TTC549 (cell line): Measurements from ENCODE around the gene EYS.

ENCODE experiments used
- FAIRE-seq: peaks from 2 replicates; lab custom pipeline; 2012; peaks lifted over from hg19 to GRCh38; lab: Jason Lieb, UNC

EYS gene

DNA sequence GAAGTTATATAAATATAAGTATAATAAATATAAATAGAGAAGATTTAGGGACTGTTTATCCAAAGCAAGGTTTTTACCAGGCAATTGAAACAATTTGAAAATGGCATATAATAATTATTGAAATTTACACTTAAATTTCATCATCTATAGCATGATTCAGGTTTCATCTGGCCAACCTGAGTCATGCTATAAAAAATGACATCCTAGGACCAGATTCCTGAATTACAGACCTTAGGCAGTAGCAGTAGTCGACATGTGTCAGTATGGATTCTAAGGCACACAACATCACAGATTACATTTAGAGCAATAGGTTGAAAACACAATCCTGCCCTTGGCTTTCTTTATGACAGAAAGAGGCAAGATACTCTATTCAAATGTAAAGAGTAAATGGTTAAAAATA, 1479.2 kb downstream of the EYS start:
- FAIRE-seq: no peak

DNA sequence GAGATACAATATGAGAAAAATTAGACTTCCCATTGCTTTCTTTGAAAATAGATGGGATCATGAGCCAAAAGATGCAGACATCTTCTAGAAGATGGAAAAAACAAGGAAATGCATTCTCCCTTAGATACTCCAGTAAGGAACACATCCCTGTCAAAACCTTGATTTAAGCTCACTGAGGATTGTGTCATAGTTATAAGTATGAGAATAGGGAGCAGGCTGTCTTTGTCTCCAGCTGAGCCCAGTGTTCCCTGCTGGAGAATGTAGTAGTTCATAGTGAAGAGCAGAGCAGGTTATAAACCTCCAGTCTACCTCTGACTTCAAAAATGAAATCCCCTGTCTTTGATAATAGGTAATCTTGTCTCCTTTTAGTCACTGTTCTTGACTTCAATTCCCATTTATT, 1481.5 kb downstream of the EYS start:
- FAIRE-seq: no peak

DNA sequence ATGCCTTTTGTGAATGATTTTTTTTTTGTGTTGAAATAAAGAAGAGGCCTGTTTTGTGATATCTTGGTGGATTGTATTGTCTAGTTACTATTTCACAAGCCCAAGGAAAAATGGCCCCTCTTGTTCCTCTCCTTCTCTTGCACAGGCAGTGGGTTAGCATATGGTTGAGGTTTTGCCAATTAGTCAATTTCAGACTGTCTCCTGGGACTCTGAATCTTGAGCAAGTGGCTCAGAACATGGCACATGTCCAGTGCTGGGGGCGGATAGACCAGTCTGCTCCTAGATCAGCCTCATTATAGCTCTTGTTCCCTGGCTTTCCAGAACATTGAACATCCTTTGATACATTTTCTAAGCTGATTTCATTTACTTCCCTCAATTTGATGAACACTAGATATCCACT, 1482.2 kb downstream of the EYS start:
- no peak for FAIRE-seq

DNA sequence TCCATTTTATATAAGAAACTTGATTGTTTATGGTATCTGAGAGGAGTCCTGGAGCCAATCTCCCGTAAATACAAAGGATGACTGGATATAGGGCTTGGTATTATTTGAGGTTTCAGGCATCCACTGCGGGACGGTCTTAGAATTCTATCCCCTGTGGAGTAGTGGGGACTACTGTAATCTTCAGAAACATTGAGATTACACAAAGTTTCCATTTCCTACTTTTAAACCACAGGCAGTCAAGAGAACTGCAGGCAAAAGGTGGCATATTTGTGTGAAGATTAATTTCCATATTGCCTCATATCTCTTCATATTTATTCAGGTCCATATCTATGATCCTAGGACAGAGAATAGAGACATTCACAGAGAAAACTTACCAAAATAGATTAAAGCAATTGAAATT, 1485.2 kb downstream of the EYS start:
- no peak for FAIRE-seq

DNA sequence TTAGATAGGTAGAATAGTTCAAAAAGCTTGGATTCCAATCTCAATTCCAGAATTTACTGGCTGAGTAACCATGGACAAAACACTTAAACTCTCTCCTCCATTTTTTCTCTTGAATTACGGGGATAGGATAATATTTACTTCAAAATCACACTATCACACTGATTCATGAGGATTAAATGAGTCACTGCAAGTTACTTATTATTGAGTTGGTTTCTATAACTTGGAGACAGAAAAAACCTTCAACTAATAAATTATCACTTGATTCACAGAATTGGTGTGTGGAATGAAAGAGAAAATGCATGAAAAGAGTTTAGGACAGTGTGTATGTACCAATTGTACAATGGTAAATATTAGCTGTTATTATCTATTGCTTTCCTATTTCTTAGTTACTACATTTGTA, 1486.2 kb downstream of the EYS start:
- FAIRE-seq: no peak

DNA sequence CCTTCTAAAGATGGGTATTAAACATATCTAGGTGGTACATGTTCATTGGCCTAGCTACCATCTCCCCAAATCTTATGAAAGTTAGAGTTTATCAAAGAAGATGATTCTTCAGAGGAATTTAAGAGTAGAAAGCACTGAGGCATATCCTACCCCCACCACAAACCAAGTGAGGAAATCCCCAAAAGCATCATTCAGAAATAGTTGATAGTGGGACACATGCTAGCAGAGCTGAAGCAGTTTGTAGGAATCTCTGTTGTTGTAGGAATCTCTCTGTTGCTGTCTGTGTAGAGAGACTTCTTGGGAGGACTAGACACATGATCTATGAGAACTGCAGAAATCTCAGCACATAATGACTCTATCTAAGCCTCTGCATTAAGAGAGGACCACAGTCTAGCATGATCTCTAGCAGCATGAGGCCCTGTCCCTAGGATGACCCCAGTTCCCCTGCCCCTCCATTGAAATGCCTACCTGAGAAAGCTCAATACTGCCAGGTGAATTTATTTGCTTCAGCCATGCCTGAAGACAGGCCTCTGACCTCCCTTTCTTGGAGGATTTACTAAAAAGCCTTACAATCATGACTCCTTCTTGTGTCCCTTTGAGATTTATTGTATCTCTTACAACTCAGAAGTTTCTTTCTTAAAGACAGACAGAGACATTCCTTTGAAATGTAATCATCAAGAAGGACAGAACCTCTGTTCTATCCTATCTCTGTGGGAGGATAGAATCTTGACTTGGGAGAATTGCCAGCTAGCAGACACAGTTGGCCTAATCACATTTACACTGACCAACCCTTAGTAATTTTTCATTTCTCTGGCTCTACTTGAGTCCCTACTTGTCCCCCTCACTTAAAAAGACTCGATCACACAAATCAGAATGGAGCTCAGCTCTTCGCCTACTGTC, 1489.1 kb downstream of the EYS start:
- no peak for FAIRE-seq

DNA sequence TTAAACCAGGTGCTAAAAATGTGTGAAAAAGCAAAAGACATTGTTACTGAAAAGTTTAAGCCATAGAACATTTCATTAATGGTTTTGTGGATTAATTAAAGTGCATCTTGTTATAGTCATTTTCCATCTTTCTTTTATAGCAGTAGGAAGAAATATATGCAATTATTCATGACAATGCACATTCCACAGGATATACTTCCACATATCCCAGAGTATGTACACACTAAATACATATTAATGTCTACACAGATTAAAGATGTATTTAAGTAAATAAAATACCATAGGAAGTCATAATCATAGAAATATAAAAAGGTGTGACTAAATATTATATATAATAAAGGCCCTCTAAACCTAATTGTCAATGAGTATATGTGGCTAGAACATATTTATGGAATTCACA, 1492.7 kb downstream of the EYS start:
- no peak for FAIRE-seq

DNA sequence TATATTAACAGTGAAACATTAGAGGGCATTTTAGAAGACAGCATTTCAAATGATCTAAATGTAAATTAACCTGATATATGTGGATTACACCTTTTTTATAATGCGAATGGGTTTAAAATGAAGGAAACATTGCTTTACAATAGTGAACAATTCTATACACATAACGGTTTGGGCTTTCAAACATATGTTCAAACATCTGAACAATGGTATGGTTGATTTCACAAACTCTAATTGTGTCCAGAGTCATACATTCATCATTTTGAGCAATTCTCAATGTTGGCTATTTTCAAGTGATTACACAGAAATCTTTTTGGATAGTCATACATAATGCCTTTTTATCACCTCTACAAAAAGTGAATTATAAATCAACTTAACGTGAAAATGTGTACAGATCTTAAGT, 1493.3 kb downstream of the EYS start:
- FAIRE-seq: no peak

DNA sequence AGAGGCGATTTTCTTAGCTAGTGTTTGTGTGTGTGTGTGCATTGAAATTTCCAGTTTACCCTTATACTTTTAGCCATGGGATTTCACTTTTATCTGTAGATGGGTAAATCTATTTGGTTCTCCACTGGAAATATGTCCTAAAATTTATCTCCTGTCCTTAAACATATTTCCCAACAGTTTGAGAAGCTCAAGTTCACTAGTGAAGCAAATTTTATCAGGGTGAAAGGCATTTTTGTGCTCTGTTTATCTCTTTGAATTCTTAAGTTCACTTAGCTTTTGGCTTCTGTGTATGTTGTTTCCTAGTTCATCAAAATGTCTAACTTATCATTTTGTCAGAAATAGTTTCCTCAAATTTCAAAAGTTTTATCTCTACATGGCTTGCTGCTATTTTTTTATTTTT, 1509.8 kb downstream of the EYS start:
- FAIRE-seq: no peak

DNA sequence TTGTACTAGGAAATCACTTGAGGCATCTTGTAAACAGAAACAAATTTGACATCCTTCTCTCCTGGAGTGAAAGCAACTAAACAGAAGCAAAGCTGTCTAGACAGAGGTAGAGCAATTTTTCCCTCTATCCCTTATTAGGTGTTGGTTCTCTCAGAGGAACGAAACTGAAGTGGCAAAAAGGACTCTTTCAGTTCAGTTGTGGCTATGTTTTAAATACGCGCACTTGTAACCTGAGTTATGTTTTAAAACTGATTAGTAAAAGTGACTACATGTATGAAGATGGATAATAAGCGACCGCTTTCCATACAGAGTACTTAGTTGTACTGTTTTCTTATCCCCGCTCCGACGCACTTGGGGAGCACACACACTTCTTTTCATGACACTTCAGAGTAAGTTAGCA, 1520.4 kb downstream of the EYS start:
- FAIRE-seq: no peak

DNA sequence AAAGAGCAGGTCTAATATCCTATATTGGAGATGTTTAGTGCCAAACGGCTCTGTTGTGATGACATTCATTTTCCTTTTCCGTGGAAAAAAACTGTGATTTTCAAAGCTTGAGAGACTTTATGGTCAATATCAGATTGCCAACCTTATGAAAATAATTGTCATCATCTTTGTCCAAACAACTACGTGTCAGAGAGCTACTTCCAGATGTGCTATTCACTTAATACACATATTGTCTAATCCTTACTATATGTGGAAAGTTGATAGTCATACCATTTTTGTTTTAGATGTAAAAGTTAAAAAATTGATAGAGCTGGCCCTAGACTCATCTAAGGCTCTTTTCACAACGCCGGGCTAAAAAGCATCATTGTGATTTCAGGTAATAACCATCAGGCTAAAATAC, 1521.4 kb downstream of the EYS start:
- no peak for FAIRE-seq

DNA sequence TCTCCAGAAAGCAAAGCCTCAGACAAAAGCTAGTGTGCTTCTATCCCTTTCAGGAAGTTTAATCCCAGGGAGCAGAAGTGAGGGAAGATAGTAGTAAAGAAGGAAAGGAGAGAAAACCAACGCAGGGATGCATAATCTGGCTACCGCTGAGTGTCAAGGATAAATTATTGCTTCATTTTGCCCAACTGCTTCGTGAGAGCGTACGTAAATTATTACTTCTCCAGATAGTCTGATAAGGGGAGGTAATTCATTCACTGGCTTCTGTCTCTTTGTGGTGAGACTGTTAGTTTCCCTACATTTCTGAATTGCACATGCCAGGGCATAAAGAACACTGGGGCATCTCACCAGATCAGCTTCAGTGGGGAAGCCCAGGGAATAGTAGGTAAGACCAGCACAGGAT, 1531.7 kb downstream of the EYS start:
- FAIRE-seq: no peak

DNA sequence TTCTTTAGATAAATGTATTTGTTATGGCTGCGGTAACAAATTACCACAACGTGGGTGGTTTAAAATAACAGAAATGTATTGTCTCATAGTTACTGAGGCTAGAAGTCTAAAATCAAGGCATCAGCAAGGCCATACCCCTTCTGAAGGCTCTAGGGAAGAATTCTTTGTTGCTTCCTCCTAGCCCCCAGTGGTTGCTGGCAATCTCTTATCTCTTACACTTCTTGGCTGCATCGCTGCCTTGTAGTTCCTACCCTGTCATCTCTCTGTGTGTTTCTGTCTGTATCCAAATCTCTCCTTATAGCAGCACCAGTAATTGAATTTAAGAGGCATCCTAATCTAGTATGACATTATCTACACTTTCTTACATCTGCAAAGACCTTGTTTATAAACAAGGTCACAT, 1536.7 kb downstream of the EYS start:
- FAIRE-seq: no peak

DNA sequence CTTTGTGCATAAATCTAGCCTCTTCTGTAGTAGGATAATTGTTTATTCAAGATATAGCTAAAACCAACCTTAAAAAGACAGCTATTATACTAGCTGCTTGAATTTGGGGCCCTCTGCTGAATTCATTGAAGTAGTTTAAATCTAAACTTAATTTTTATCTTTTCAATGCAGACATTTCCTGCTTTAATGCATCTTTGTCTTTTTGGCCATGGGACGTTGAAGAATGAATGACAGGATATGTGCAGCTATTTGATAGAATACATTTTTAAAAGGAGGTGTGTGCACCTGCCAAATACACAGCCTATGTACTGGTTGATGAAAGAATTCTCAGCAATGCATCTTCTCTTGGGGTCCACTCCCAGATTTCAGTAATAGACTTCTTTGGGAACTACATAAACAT, 1546.5 kb downstream of the EYS start:
- FAIRE-seq: no peak

DNA sequence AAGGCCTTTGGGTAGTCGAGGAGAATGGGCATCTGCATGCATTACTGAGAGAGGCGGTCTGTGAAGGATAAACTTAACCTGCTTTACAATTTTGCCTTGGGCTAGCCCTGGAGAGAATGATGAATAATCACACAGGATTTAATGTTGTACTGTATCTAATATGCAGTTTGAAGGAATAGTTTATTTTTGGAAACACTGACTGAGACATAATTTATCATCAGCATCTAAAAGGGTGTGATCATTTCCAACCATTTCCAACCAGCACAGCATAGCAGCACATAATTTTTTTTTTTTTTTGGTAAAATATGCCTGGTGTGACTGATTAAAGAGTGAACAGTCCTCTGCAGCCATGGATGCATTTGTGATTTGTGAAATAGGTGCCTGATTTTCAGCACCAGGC, 1552.0 kb downstream of the EYS start:
- FAIRE-seq: no peak

DNA sequence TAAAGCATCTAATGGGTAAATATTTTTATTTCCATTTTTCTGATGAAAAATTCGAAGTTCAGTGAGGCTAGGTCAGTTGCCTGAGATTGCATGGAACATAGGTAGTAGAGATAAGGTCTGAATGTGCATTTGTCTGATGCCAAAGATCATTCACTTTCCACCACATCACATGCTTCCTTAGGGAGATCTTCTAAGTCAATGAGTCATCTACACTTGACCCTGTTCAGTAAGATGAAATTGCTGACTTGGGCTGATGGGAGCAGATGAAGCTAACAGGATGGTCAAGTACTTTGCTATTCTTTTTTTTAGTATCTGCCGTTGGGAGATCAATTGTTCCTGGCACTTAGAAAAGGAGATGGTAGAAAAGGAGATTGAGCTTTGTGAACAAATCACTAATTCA, 1560.2 kb downstream of the EYS start:
- no peak for FAIRE-seq

DNA sequence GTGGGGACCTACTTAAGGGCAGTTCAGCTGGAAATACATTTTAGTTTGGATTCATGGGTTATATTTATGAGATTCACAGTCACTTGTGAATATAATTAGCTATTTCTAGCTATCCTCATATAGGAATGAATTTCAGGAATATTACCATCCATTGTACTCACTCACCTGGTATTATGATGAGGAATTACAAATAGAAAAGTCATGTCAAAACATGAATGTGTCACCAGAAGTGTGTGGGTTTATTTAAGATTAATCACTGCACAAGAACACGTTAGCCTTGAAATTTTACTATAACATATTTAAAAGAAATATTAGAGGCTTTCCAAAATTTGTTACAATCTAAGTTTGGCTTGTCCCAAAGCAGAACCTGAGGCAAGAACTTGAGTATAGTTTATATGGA, 1560.9 kb downstream of the EYS start:
- no peak for FAIRE-seq

DNA sequence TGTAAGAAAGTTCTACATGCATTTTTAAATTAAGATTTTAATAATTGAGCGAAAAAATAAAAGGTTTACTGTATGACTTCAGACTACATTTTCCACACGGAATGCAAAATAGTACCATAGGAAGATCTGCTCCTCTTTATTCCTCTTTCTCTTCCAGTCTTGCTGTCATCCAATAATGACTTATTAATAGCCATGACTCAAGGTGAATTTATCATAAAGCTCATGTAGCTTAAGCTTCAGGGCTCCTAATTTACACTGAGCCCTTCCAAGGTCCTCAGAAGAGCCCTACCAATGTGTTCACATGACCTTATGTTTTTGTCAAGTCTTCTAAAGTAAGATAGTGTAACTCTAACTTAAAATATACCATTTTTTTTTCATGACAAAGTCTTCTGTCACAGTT, 1561.4 kb downstream of the EYS start:
- no peak for FAIRE-seq

DNA sequence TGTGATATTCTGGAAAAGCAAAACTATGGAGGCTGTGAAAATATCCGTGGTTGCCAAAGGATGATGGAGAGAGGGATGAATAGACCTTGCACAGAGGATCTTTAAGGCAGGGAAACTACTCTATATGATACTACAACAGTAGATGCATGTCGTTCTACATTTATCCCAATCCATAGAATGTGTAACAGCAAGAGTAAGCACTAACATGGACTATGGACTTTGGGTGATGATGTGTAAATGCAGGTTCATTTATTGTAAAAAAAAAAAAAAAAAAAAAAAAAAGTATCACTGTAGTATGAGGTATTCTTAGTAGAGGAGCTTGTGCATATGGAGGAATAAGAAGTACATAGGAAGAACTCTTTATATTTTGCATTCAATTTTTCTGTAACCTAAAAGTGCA, 1563.9 kb downstream of the EYS start:
- FAIRE-seq: no peak

DNA sequence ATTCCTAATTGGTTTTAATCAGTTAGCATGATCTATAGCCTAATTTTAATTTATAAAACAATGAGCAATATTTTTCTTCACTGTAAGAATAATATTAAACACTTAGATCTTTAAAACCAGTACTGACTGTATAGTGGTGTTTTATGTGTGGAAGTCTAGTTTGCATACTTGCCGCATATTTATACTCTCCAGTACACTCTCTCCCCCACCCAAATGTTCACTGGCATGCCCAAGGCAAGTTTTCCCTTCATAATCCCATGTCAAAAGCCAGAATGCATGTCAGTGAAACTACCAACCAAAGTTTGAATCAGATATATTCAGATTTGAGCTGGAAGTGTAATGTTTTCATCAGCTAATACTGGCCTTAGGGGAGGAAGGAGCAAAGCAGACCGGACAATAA, 1565.3 kb downstream of the EYS start:
- FAIRE-seq: no peak

DNA sequence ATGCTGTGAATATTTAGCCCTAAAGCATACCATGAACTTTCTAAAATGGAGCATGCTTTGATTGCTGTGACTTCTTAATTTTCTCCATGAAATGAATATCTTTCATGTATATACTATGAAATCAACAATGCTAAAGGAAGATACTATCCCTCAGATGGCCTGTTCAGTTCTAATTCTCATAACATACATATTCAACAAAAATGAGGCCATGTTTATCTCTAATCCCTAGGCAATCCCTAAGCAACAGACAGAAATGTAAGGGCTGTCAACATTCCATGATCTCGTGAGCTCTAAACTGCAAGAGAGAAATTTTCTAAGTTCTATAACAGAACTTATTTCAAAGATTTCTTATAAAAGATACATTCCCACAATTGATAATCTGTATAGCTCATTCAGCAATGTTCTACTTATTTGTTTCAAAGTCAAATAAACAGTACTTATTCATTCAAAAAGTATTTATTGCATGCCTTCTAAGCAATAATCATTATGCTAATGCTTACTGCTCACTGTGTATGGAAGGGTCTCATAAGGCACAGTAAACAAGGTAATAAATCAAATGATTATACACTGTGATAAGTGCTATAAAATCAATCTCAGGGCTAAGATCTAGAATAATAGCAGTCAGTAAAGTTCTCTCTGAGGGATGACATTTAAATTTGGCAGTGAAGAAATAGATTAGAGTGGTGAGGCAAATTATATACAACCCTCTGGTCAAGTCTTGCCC, 1578.6 kb downstream of the EYS start:
- no peak for FAIRE-seq

DNA sequence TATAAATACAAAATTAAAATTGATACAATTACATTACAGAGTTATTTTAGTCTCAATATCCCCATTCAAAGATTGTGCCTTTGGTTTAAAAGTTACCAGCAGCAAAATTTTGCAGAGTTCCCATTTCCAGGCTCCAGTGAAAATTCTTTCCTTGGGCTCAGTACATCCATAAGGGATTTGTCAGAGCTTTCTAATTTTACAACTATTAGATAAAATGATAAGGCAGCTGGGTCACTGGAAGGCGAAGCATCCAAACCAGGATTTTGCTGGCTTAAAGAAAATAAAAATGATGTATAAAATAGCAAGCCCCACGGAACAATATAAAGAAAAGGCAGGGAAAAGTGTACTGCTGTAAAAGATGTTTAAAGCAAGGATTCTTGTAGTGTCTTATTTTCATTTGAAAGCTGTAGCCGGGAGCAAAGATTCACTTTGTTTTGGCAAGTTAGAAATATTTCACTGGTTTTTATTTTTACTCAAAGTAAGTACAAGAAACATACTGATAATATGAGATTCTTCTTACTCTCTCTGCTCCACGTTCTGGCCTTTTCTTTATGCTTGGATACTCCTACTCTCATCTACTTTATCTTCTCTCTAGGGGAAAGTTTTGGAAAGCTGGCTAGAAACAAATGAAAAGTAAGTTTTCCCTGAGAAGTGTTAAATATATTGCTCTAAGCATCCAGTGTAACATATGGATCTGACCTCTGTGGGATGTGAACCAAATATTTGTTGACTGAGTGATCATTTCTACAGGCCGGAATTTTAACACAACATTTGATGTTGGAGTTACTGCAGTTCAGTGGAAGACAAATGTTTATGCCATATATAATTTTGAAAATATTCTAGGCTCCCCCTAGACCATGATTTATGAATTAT, 1583.0 kb downstream of the EYS start:
- FAIRE-seq: no peak
